GM19467 (cell line): ENCODE data around the gene IGFBP1.

Experiments
- ATAC-seq: cut with Tn5 transposase; IDR thresholded peaks from one replicate; pipeline ENCODE4 v1.9.1; 2021; ENCODE audit warnings: mild to moderate bottlenecking, moderate library complexity; ENCODE audit not compliant: unreplicated experiment

IGFBP1 gene

GRCh38 chr7:45901566-45901965, 13.3 kb downstream of the IGFBP1 start:
- ATAC-seq: no peak

GRCh38 chr7:45902820-45903219, 14.5 kb downstream of the IGFBP1 start:
- no peak for ATAC-seq

DNA sequence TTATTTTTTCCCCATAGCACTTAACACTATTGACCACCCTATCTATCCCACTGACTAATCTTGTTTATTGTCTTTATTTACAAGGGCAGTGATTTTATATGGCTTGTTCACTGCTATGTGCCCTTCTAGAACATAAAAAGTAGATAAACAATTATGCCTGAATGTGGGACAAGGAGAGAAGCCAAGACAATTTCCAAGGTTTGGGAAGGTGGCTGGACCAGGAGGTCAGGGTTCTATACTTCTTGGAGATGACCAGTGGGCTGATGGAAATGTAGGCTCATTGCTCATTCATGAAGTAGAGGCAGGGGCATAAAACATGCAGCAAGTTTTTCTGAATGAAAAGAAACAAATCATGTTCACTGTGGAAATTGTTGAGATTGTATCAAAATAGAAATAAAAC, 21.3 kb downstream of the IGFBP1 start:
- ATAC-seq: no peak

GRCh38 chr7:45910855-45911254, 22.6 kb downstream of the IGFBP1 start:
- no peak for ATAC-seq

GRCh38 chr7:45911311-45911710, 23.0 kb downstream of the IGFBP1 start:
- ATAC-seq: no peak

- ATAC-seq: no peak
Measured at GRCh38 chr7:45912972-45913371, 24.7 kb downstream of the IGFBP1 start.

DNA sequence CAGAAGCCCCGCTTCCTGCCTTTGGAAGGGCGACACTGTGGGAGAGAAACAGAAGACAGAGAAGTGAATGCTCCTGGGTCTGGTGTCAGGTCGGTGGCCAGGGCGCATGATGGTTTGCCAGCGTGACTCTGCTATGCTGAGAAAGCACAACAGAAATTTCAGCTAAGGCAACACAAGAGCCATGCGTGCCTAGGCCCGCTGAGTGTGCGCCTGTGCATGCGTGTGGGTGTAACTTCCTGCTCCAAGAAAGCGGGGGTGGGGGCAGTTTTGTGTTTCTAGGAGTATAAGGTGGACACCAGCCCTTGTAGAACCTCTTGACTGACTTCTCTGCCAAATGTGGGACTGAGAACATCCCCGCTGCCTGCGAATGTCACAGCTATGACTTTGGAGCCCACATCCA, 26.6 kb downstream of the IGFBP1 start:
- ATAC-seq: no peak

GRCh38 chr7:45915606-45916005, 27.3 kb downstream of the IGFBP1 start:
- ATAC-seq: no peak

GRCh38 chr7:45917064-45917463, 28.8 kb downstream of the IGFBP1 start:
- no peak for ATAC-seq

GRCh38 chr7:45917658-45918057, 29.4 kb downstream of the IGFBP1 start:
- ATAC-seq: no peak

GRCh38 chr7:45918556-45918955, 30.3 kb downstream of the IGFBP1 start:
- ATAC-seq: no peak

GRCh38 chr7:45919231-45919784, 31.0 kb downstream of the IGFBP1 start:
- ATAC-seq: no peak

GRCh38 chr7:45919993-45920459, 31.7 kb downstream of the IGFBP1 start:
- no peak for ATAC-seq

- no peak for ATAC-seq
Measured at GRCh38 chr7:45920502-45921380, 32.5 kb downstream of the IGFBP1 start, which contains the start of gene IGFBP3. Gene IGFBP3, minus strand, starts transcription at chr7:45921272. Its CDS starts 132 bp downstream, at chr7:45921140.

- no peak for ATAC-seq
Measured at GRCh38 chr7:45921381-45921698, 33.1 kb downstream of the IGFBP1 start.

DNA sequence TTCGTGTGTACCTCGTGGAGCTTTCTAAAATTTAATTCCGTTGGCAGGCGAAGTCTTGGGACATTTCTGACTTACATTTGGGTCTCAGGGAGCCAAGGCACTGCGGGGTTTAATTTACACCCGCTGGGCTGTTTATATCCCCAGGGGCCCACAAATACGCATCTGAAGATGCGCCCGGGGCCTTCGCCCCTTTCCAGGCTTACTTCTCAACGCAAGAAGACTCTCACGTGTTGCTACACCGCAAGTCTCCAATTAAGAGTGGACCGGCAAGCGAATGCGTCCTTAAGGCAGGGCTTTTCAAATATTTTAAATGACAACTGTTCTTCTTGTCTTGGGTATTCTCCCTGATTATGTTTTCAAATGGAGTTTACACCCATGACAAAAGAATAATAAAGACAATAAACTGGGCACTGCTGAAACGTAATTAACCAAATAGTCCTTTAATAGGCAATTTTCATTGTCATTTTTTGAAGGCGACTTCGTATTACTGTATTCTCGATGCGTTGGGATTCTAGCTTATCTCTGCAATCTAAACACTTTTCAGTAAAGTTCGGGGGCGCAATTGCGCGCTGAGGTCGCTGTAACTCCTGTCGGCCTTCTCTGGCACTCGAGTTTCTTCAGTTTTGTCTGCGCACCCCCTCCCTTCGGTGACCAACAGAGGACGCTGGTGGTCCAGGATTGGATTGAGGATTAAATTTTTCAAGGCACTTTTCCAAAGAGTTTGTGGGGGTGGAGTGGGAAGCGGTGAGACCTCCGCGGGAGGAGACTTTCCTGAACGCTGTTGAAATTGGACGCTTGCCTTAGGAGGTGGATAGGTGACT, 33.6 kb downstream of the IGFBP1 start:
- ATAC-seq: no peak

GRCh38 chr7:45922810-45923209, 34.5 kb downstream of the IGFBP1 start:
- no peak for ATAC-seq

DNA sequence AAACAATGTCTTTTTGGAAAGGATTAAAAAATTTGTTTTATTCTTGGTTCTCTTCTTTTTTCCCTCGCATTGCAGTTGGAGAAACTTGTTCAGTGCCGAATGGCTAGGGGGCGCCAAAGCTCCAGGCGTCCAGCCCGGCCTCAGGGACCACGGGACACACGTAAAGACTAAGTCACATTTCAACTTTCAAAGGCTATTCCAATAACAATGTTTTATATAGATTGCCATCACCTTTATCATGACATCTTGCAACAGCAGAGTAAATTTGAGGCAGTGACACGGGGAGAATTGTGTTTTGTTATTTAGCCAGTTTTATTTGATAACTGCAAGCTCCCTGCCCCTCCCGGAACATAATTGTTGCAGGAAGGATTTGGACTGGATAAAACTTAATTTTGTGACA, 35.0 kb downstream of the IGFBP1 start:
- no peak for ATAC-seq

DNA sequence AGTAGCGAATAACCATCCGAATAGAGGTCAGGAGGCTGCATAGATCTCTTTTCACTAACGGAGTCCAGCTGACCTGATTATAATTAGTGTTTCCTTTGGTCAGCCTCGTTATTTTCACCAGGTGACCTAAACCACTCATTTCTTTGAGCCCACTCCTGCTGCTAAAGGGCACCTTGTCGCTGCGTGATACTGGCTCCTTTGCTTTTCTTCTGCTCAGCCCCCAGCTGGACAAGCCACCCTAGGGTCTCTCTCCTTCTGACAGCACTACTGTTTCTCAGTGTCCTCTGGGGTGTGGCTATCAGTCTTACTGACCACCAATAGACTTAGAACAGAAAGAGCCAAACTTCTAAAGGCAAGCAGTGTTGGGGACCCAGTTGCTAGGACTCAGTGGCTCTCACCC, 35.5 kb downstream of the IGFBP1 start:
- no peak for ATAC-seq

DNA sequence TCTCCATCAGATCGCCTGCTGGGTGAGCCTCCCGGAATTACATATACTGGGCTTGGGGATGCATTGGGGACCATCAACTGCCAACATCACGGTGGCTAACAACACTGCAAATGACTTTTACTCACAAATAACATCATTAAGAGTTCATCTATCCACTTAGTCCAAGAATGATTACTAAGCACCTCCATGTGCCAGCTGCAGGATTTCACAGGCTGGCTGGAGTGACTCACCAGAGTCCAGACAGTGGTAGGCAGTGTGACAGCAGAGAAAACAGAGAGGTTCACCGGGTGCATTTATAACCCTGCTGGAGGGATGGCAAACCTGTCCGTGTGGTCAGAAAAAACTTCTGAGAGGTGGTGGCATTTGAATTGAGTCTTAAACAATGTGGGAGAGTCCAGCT, 36.0 kb downstream of the IGFBP1 start:
- no peak for ATAC-seq

- ATAC-seq: no peak
Measured at GRCh38 chr7:45927721-45928120, 39.4 kb downstream of the IGFBP1 start.

GRCh38 chr7:45930967-45931366, 42.7 kb downstream of the IGFBP1 start:
- no peak for ATAC-seq
